WI38 (cell line): ENCODE data around the gene TMEM150C.
"Not testable (repeated sequence)": the region's sequence is repeated elsewhere in the genome, so short reads cannot be mapped to it uniquely, and the experiment has no call there.

Experiments used
- H3K4me3 ChIP-seq: 2 replicates; pipeline ENCODE4 v1.5.1; 2011; ENCODE audit warnings: low read depth, mild to moderate bottlenecking, control low read depth, low read length
- TF ChIP-seq, protein P1 (sequence below): IDR thresholded peaks from 2 replicates; pipeline ENCODE4 v1.5.1; 2012; ENCODE audit warnings: low read depth, mild to moderate bottlenecking, control low read depth, low read length

The TMEM150C gene

DNA sequence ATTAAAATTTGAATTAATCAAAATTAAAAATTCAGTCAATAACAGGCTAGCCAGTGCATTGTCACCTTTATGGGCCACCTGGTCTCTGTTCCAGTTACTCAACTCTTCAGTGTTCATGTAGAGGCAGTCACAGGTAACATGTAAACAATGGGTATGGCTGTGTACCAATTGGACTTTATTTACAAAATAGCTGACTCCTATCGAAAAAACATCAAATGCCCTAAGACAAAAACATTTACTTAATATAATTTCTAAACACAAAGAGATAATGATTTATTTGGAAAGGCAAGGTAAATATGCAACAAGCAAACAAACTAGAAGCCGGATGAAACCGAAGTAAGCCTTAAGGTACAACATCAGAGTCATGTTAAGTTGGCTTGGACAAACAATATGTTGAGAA lies 8.8 kb downstream of the TMEM150C start:
- H3K4me3 ChIP-seq = no peak overlapping the region
- TF ChIP-seq, protein P1, sequence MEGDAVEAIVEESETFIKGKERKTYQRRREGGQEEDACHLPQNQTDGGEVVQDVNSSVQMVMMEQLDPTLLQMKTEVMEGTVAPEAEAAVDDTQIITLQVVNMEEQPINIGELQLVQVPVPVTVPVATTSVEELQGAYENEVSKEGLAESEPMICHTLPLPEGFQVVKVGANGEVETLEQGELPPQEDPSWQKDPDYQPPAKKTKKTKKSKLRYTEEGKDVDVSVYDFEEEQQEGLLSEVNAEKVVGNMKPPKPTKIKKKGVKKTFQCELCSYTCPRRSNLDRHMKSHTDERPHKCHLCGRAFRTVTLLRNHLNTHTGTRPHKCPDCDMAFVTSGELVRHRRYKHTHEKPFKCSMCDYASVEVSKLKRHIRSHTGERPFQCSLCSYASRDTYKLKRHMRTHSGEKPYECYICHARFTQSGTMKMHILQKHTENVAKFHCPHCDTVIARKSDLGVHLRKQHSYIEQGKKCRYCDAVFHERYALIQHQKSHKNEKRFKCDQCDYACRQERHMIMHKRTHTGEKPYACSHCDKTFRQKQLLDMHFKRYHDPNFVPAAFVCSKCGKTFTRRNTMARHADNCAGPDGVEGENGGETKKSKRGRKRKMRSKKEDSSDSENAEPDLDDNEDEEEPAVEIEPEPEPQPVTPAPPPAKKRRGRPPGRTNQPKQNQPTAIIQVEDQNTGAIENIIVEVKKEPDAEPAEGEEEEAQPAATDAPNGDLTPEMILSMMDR = no peak

GRCh38 chr4:82551734-82552133 lies 10.1 kb downstream of the TMEM150C start:
- no peak overlapping the region for H3K4me3 ChIP-seq
- TF ChIP-seq, protein P1 = no peak

- not testable (repeated sequence) for H3K4me3 ChIP-seq
Measured at GRCh38 chr4:82547850-82548249, 13.9 kb downstream of the TMEM150C start.

GRCh38 chr4:82543131-82543530 lies 18.7 kb downstream of the TMEM150C start:
- H3K4me3 ChIP-seq = no peak overlapping the region
- TF ChIP-seq, protein P1 = no peak

GRCh38 chr4:82542642-82543041 lies 19.1 kb downstream of the TMEM150C start:
- H3K4me3 ChIP-seq = no peak overlapping the region
- TF ChIP-seq, protein P1 = no peak

- H3K4me3 ChIP-seq = no peak overlapping the region
- TF ChIP-seq, protein P1 = no peak
Measured at GRCh38 chr4:82529322-82529721, 32.5 kb downstream of the TMEM150C start.

- no peak overlapping the region for H3K4me3 ChIP-seq
- TF ChIP-seq, protein P1 = no peak
Measured at GRCh38 chr4:82528868-82529267, 32.9 kb downstream of the TMEM150C start.

DNA sequence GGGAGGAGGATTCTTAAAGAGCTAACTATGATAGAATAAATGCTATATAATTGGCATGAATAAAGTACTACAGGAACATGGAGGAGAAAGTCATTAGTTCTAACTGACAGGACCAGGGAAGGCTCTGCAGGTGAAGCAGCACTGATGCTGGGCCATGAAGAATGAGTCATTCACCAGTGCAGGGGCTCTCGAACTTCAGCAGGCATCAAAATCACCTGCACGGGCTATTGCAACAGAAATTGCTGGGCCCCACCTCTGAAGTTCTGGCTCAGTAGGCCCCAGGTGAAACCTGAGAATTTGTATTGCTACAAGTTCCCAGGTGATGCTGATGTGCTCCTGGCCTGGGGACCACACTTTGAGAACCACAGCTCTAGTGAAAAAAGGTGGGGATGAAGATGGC lies 33.7 kb downstream of the TMEM150C start:
- TF ChIP-seq, protein P1 = no peak
- H3K4me3 ChIP-seq = no peak overlapping the region
